ENCODE measurements around the gene NSD1.
A peak's percentile ranks its signal among the peaks of the same experiment; 100 is the strongest.

Gene NSD1

DNA sequence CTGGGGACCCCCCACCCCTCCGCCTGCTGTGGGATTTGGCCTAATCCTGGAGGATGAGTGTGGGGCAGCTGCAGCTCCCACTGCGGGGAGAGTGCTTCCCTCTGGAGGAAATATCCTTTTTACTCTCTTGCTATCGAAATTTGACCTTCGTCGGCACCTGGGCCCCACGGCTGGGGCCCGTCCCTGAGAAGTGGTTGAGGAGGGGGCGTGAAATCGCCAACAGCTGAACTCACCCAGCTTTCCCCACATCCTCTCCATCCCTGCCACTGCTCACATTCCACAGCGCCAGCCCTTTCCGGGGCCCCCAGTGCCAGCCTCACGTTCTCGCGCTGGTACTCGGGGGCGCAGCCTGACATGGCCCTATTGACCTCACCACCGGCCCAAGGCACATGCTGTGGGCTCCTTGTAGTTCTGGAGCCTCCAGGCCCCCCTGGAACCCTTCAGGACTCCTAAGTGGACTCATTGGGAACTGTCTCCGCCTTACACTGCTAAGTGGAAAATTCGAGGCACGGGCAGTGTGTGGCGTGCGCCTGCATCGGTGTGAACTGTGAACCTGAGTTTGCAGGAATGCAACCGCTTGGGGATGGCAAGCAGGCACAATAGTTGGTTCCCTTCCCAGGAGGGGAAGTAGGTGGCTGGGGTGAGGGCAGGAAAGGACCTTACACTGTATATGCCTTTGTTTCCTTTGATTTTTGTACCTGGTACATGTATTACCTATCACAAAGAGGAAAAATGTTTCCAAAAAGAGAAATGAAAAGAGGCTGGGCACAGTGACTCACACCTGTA is 27.7 kb upstream of the NSD1 start:
- no peak overlapping the region for H3K27ac ChIP-seq (ENCODE audit: low read length, poor library complexity, severe bottlenecking)
- H3K9ac ChIP-seq (ENCODE audit: low read length): no peak overlapping the region
- peaks cover 14% of the 10 kb centered on the region for H3K4me1 ChIP-seq (ENCODE audit: control insufficient read depth, insufficient read depth, low read depth, low read length)
- H4K91ac ChIP-seq (ENCODE audit: low read length): no peak overlapping the region
- 85% methylated on average over 22 of the region's 24 CpGs for WGBS
- H2AFZ ChIP-seq (ENCODE audit: low read depth, low read length): no peak overlapping the region
- no peaks in the 10 kb centered on the region for H3K9me3 ChIP-seq (ENCODE audit: control insufficient read depth, low read length)
- H3K79me1 ChIP-seq (replicated peaks; ENCODE audit: low read length, poor library complexity, severe bottlenecking): no peaks in the 10 kb centered on the region
- no peak overlapping the region for H3K4ac ChIP-seq (ENCODE audit: low read depth in 1 of 2, low read length in 2 of 2)
- peaks cover 0 to 29% of the 10 kb centered on the region in 2 experiments for H3K27me3 ChIP-seq (ENCODE audit: control insufficient read depth in 1 of 2, insufficient read depth in 1 of 2, low read length in 2 of 2)
- no peak overlapping the region for H2BK15ac ChIP-seq (ENCODE audit: low read depth, poor library complexity, severe bottlenecking)
- DNase-seq: no peak
- no peak overlapping the region for H3K4me3 ChIP-seq (ENCODE audit: insufficient read depth in 1 of 2, low read depth in 1 of 2, low read length in 2 of 2)
- H2BK120ac ChIP-seq (ENCODE audit: low read depth, low read length): no peak overlapping the region
- no peak overlapping the region for H4K8ac ChIP-seq (ENCODE audit: low read length)
- no peak overlapping the region for H2AK5ac ChIP-seq (ENCODE audit: low read length, severe bottlenecking)
- no peak overlapping the region for H3K14ac ChIP-seq (ENCODE audit: low read length in 2 of 2)
- no peak overlapping the region for H3K4me2 ChIP-seq (ENCODE audit: low read length, poor library complexity, severe bottlenecking)
- no peak overlapping the region for H3K23ac ChIP-seq (ENCODE audit: low read length in 2 of 2)
- H3K36me3 ChIP-seq (ENCODE audit: control insufficient read depth in 1 of 2, insufficient read depth in 2 of 2, low read depth in 1 of 2, low read length in 2 of 2): no peaks in the 10 kb centered on the region
- no peak overlapping the region for H3K18ac ChIP-seq (ENCODE audit: low read depth in 1 of 2, low read length in 2 of 2)
- H2BK12ac ChIP-seq (ENCODE audit: low read length in 2 of 2): no peak overlapping the region
- no peak overlapping the region for H2BK5ac ChIP-seq (ENCODE audit: low read depth, low read length, poor library complexity, severe bottlenecking)

DNA sequence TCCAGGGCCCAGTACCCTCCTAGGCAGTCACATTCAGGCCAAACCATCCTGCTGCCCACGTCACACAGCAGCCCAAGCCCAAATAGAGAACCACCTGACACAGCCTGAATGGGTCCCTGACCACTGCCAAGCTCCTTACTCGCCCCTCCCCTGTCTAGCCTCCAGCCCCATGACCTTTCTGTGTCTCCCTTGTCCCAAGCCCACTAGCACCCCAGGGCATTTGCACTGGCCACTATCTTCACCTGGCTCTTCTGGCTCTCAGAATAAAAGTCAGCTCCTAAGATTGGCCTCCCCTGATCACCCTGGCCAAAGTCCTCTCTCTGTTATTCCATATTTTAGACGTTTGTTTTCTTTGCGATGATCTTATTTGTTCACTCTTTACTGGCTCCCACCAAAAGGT is 26.4 kb upstream of the NSD1 start:
- no peak for DNase-seq
- H3K4ac ChIP-seq (ENCODE audit: low read depth in 1 of 2, low read length in 2 of 2): no peak overlapping the region
- WGBS: 72% methylated on average over 4 of the region's 4 CpGs
- peak overlapping the region in 1 of 2 experiments; percentile 59 for H3K14ac ChIP-seq (ENCODE audit: low read length in 2 of 2)
- no peak overlapping the region for H3K4me3 ChIP-seq (ENCODE audit: insufficient read depth in 1 of 2, low read depth in 1 of 2, low read length in 2 of 2)
- no peak overlapping the region for H2AFZ ChIP-seq (ENCODE audit: low read depth, low read length)
- peaks cover 0 to 29% of the 10 kb centered on the region in 2 experiments for H3K27me3 ChIP-seq (ENCODE audit: control insufficient read depth in 1 of 2, insufficient read depth in 1 of 2, low read length in 2 of 2)
- H4K8ac ChIP-seq (ENCODE audit: low read length): no peak overlapping the region
- H2AK5ac ChIP-seq (ENCODE audit: low read length, severe bottlenecking): no peak overlapping the region
- no peaks in the 10 kb centered on the region for H3K9me3 ChIP-seq (ENCODE audit: control insufficient read depth, low read length)
- H3K27ac ChIP-seq (ENCODE audit: low read length, poor library complexity, severe bottlenecking): no peak overlapping the region
- no peak overlapping the region for H3K23ac ChIP-seq (ENCODE audit: low read length in 2 of 2)
- no peak overlapping the region for H3K18ac ChIP-seq (ENCODE audit: low read depth in 1 of 2, low read length in 2 of 2)
- H2BK120ac ChIP-seq (ENCODE audit: low read depth, low read length): no peak overlapping the region
- H3K36me3 ChIP-seq (ENCODE audit: control insufficient read depth in 1 of 2, insufficient read depth in 2 of 2, low read depth in 1 of 2, low read length in 2 of 2): no peaks in the 10 kb centered on the region
- H2BK5ac ChIP-seq (ENCODE audit: low read depth, low read length, poor library complexity, severe bottlenecking): no peak overlapping the region
- H3K9ac ChIP-seq (ENCODE audit: low read length): no peak overlapping the region
- peaks cover 17% of the 10 kb centered on the region for H3K4me1 ChIP-seq (ENCODE audit: control insufficient read depth, insufficient read depth, low read depth, low read length)
- H2BK12ac ChIP-seq (ENCODE audit: low read length in 2 of 2): peak overlapping the region in 1 of 2 experiments; percentile 40
- H4K91ac ChIP-seq (ENCODE audit: low read length): no peak overlapping the region
- no peak overlapping the region for H2BK15ac ChIP-seq (ENCODE audit: low read depth, poor library complexity, severe bottlenecking)
- H3K79me1 ChIP-seq (replicated peaks; ENCODE audit: low read length, poor library complexity, severe bottlenecking): no peaks in the 10 kb centered on the region
- no peak overlapping the region for H3K4me2 ChIP-seq (ENCODE audit: low read length, poor library complexity, severe bottlenecking)

DNA sequence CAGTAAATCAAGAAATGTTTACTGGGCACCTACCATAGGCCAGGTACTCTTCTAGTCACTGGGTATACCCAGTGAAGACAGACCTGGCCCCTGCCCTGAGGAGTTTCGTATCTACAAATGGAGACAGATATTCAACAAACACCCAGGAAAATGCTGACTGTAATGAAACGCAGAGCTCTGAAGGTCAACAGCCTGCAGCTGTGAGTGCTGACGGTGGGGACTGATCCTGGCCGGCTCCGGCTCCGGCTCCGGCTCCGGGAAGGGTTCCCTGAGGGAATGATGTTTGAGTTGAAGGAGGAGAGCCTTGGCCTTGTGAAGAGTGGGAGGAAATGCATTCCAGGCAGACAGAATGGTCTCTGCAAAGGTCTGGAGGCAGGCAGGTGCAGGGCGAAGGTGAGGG is 23.8 kb upstream of the NSD1 start:
- H2BK12ac ChIP-seq (ENCODE audit: low read length in 2 of 2): no peak overlapping the region
- H2BK5ac ChIP-seq (ENCODE audit: low read depth, low read length, poor library complexity, severe bottlenecking): no peak overlapping the region
- H3K23ac ChIP-seq (ENCODE audit: low read length in 2 of 2): no peak overlapping the region
- H3K4me3 ChIP-seq (ENCODE audit: insufficient read depth in 1 of 2, low read depth in 1 of 2, low read length in 2 of 2): no peak overlapping the region
- H3K4ac ChIP-seq (ENCODE audit: low read depth in 1 of 2, low read length in 2 of 2): no peak overlapping the region
- no peak overlapping the region for H2BK15ac ChIP-seq (ENCODE audit: low read depth, poor library complexity, severe bottlenecking)
- H3K36me3 ChIP-seq (ENCODE audit: control insufficient read depth in 1 of 2, insufficient read depth in 2 of 2, low read depth in 1 of 2, low read length in 2 of 2): no peaks in the 10 kb centered on the region
- no peak overlapping the region for H3K4me2 ChIP-seq (ENCODE audit: low read length, poor library complexity, severe bottlenecking)
- H3K9me3 ChIP-seq (ENCODE audit: control insufficient read depth, low read length): no peaks in the 10 kb centered on the region
- no peak overlapping the region for H2AK5ac ChIP-seq (ENCODE audit: low read length, severe bottlenecking)
- no peak overlapping the region for H2AFZ ChIP-seq (ENCODE audit: low read depth, low read length)
- no peak for DNase-seq
- peaks cover 13% of the 10 kb centered on the region for H3K4me1 ChIP-seq (ENCODE audit: control insufficient read depth, insufficient read depth, low read depth, low read length)
- H3K79me1 ChIP-seq (replicated peaks; ENCODE audit: low read length, poor library complexity, severe bottlenecking): no peaks in the 10 kb centered on the region
- peaks cover 0 to 15% of the 10 kb centered on the region in 2 experiments for H3K27me3 ChIP-seq (ENCODE audit: control insufficient read depth in 1 of 2, insufficient read depth in 1 of 2, low read length in 2 of 2)
- 67% methylated on average over 9 of the region's 9 CpGs for WGBS
- no peak overlapping the region for H4K8ac ChIP-seq (ENCODE audit: low read length)
- no peak overlapping the region for H2BK120ac ChIP-seq (ENCODE audit: low read depth, low read length)
- no peak overlapping the region for H3K14ac ChIP-seq (ENCODE audit: low read length in 2 of 2)
- no peak overlapping the region for H3K18ac ChIP-seq (ENCODE audit: low read depth in 1 of 2, low read length in 2 of 2)
- no peak overlapping the region for H4K91ac ChIP-seq (ENCODE audit: low read length)
- no peak overlapping the region for H3K9ac ChIP-seq (ENCODE audit: low read length)
- H3K27ac ChIP-seq (ENCODE audit: low read length, poor library complexity, severe bottlenecking): no peak overlapping the region

DNA sequence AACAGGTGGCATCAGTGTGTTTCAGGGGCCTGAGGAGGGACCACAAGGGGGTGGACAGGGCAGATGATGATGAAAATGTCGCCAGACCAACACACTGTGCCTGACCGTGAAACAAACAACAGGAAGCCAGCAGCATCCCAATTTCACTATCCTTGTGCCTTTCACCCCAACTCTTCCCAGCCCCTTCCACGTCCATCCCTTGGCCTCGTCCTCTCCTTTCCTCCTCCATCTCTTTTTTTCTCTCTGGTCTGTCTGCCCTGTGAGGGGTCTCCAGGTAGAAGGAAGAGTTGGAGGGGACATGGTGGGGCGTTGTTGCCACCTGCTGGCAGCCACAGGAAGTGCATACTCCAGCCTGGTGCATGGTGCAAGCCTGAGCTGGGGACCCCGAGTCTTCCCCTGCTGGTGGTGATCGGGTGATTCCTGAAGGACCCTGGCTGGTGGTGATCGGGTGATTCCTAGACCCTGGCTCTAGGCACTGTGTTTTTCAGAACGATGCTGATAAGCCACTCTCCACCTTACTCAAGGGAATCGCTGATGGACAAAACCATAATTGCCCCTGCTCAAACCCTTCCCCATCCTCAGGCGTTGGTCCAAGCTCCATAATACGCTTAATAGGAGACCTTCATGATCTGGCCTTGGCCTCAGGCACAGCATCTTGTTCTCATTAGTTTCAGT is 21.7 kb upstream of the NSD1 start:
- H3K9ac ChIP-seq (ENCODE audit: low read length): peak overlapping the region; percentile 14
- H2BK5ac ChIP-seq (ENCODE audit: low read depth, low read length, poor library complexity, severe bottlenecking): no peak overlapping the region
- H4K91ac ChIP-seq (ENCODE audit: low read length): peak overlapping the region; percentile 21
- H3K27me3 ChIP-seq (ENCODE audit: control insufficient read depth in 1 of 2, insufficient read depth in 1 of 2, low read length in 2 of 2): peaks cover 0 to 5% of the 10 kb centered on the region in 2 experiments
- H3K14ac ChIP-seq (ENCODE audit: low read length in 2 of 2): no peak overlapping the region
- H3K4me2 ChIP-seq (ENCODE audit: low read length, poor library complexity, severe bottlenecking): peak overlapping the region; percentile 40
- peak; percentile 60 for DNase-seq
- no peak overlapping the region for H3K23ac ChIP-seq (ENCODE audit: low read length in 2 of 2)
- peak overlapping the region in 1 of 2 experiments; percentile 39 for H3K4me3 ChIP-seq (ENCODE audit: insufficient read depth in 1 of 2, low read depth in 1 of 2, low read length in 2 of 2)
- H4K8ac ChIP-seq (ENCODE audit: low read length): no peak overlapping the region
- H3K18ac ChIP-seq (ENCODE audit: low read depth in 1 of 2, low read length in 2 of 2): no peak overlapping the region
- peak overlapping the region; percentile 26 for H2AK5ac ChIP-seq (ENCODE audit: low read length, severe bottlenecking)
- no peak overlapping the region for H2BK15ac ChIP-seq (ENCODE audit: low read depth, poor library complexity, severe bottlenecking)
- no peaks in the 10 kb centered on the region for H3K9me3 ChIP-seq (ENCODE audit: control insufficient read depth, low read length)
- peak overlapping the region in 1 of 2 experiments; percentile 43 for H2BK12ac ChIP-seq (ENCODE audit: low read length in 2 of 2)
- H2AFZ ChIP-seq (ENCODE audit: low read depth, low read length): no peak overlapping the region
- H3K79me1 ChIP-seq (replicated peaks; ENCODE audit: low read length, poor library complexity, severe bottlenecking): no peaks in the 10 kb centered on the region
- no peak overlapping the region for H3K27ac ChIP-seq (ENCODE audit: low read length, poor library complexity, severe bottlenecking)
- no peak overlapping the region for H2BK120ac ChIP-seq (ENCODE audit: low read depth, low read length)
- no peak overlapping the region for H3K4ac ChIP-seq (ENCODE audit: low read depth in 1 of 2, low read length in 2 of 2)
- H3K4me1 ChIP-seq (ENCODE audit: control insufficient read depth, insufficient read depth, low read depth, low read length): peaks cover 13% of the 10 kb centered on the region
- no peaks in the 10 kb centered on the region for H3K36me3 ChIP-seq (ENCODE audit: control insufficient read depth in 1 of 2, insufficient read depth in 2 of 2, low read depth in 1 of 2, low read length in 2 of 2)
- 46% methylated on average over 10 of the region's 12 CpGs for WGBS
